ENCODE data around the gene TLE5. TPM values are rescaled to one million over a fixed set of nuclear protein-coding genes. Genes with fewer than 3 reads are reported as not detected.
A peak's percentile ranks its signal among the peaks of the same experiment; 100 is the strongest.

The TLE5 gene
- polyA plus RNA-seq, 3 donors: 27.5 to 309 (median 34.4) TPM

GRCh38 chr19:3047496-3048189 lies 14.7 kb downstream of the TLE5 start:
- intact Hi-C loops (cut with micrococcal nuclease): no loop called here
- WGBS (ENCODE audit: insufficient coverage): 0% methylated on average over 11 of the region's 28 CpGs

More at GRCh38 chr19:3047496-3048189, 14.7 kb downstream of the TLE5 start:
- Histone ChIP-seq H3K4me1 (ENCODE audit: control insufficient read depth in 1 of 2, insufficient read depth in 2 of 2, low read length in 2 of 2) (peaks cover 6 to 11% of the 10 kb centered on the region in 2 donors), H3K4me3 (replicated peaks in 1 of 3; ENCODE audit: low read depth in 2 of 3, low read length in 3 of 3) (peak overlapping the region in 1 of 3 experiments; percentile 48), H3K27ac (ENCODE audit: low read depth in 1 of 2, low read length in 2 of 2) (no peak overlapping the region), H3K79me2 (ENCODE audit: insufficient read depth, low read length) (no peaks in the 10 kb centered on the region), H3K9me3 (replicated peaks in 1 of 2; ENCODE audit: control insufficient read depth in 1 of 2, insufficient read depth in 1 of 2, low read length in 2 of 2) (no peaks in the 10 kb centered on the region), H4K20me1 (ENCODE audit: insufficient read depth, low read length) (peaks cover 1% of the 10 kb centered on the region), H3K4me2 (replicated peaks; ENCODE audit: extremely low read depth, low read length, poor library complexity, severe bottlenecking) (peak overlapping the region; percentile 66), H2AFZ (ENCODE audit: insufficient read depth, low read depth, low read length, poor library complexity, severe bottlenecking) (peak overlapping the region; percentile 56), H3K27me3 (ENCODE audit: control insufficient read depth in 2 of 2, insufficient read depth in 2 of 2, low read length in 2 of 2) (peaks cover 11 to 38% of the 10 kb centered on the region in 2 donors), H3K9ac (ENCODE audit: insufficient read depth, low read length, poor library complexity, severe bottlenecking) (no peak overlapping the region), H3K36me3 (replicated peaks in 1 of 2; ENCODE audit: control insufficient read depth in 1 of 2, insufficient read depth in 2 of 2, low read length in 2 of 2) (no peaks in the 10 kb centered on the region)
- Mint-ChIP-seq H3K36me3 (peaks cover 4 to 6% of the 10 kb centered on the region in 2 donors), H3K27ac (no peak overlapping the region), H3K9me3 (peaks cover 0 to 13% (median 3%) of the 10 kb centered on the region in 7 donors), H3K27me3 (ENCODE audit: low read depth in 3 of 3) (peaks cover 41 to 73% (median 46%) of the 10 kb centered on the region in 3 donors), H3K4me3 (peak overlapping the region; percentile 68 to 89), H3K4me1 (peaks cover 7% of the 10 kb centered on the region)
- peak; percentile 26 to 40 (median 40) for DNase-seq
- TF ChIP-seq CTCF (IDR thresholded peaks at IDR 0.05): no peak
